Keratinocyte (primary cell): ENCODE measurements around the gene PI4KA.

Source experiments
- CTCF ChIP-seq, 3 experiments: IDR thresholded peaks in 1 of 3; conservative IDR thresholded peaks in 1 of 3; optimal IDR thresholded peaks in 1 of 3; 2 replicates in 2 of 3; 3 replicates in 1 of 3; pipeline versions ENCODE3 to v1.5.1; 2011; ENCODE audit warnings: low read length in 3 of 3, mild to moderate bottlenecking in 3 of 3, moderate library complexity in 2 of 3, control low read depth in 1 of 3, inconsistent platforms in 1 of 3; ENCODE audit not compliant: insufficient read depth in 2 of 3; ENCODE audit errors: extremely low read depth in 1 of 3
- EZH2 ChIP-seq: IDR thresholded peaks from one replicate; pipeline ENCODE4 v1.6.1; 2012; ENCODE audit warnings: inconsistent platforms, mild to moderate bottlenecking, low read length, moderate library complexity

- TF ChIP-seq CTCF (optimal IDR thresholded peaks at IDR 0.05 in 1 of 3, IDR thresholded peaks at IDR 0.05 in 1 of 3, conservative IDR thresholded peaks at IDR 0.05 in 1 of 3; ENCODE audit: extremely low read depth in 1 of 3, insufficient read depth in 2 of 3, low read length in 3 of 3) (no peak), EZH2 (no peak)
Observed at GRCh38 chr22:20805972-20806471, 52.6 kb downstream of the PI4KA start.
